Measurements from ENCODE around the gene MCUR1. TPM values are rescaled to one million over a fixed set of nuclear protein-coding genes. Genes with fewer than 3 reads are reported as not detected.

Gene MCUR1
- total and polyA plus RNA-seq, 10 of the 15 experiments (the other 5 are each of a cell fraction or from before 2014, with no cell fraction given) = 4.4 to 43.9 (median 18.3) TPM

- peak; percentile 88 for TF ChIP-seq ZBTB40 (IDR thresholded peaks at IDR 0.05; ENCODE audit: borderline replicate concordance)
Measured at GRCh38 chr6:13814938-13815575, 700 bp upstream of the MCUR1 start (continued).

GRCh38 chr6:13813621-13814175, 659 bp downstream of the MCUR1 start:
- BruUV-seq (replicated peaks) = no TSS peak
- H3K79me2 ChIP-seq (ENCODE audit: control insufficient read depth, insufficient read depth, low read length) = peaks cover 37% of the 10 kb centered on the region
- no peaks in the 10 kb centered on the region for H4K20me1 ChIP-seq (ENCODE audit: control insufficient read depth, insufficient read depth)
- FAIRE-seq (no peak), ATAC-seq (peak; percentile 68), DNase-seq (ENCODE audit: low read depth, low spot score) (no peak)
- peak overlapping the region; percentile 80 for H3K4me2 ChIP-seq (ENCODE audit: control insufficient read depth, insufficient read depth)
- SMC1A ChIA-PET (ENCODE audit: uncharacterized antibody, unreplicated experiment) = interaction anchor here (0.7 to 2.3 kb wide), 5 partner anchors 19 to 314 kb away, joined by 3 to 8 read pairs (median 3); partner anchors contain the start of gene NOL7
- CTCF ChIA-PET = interaction anchor here (0.5 to 5.0 kb wide), 6 partner anchors 18 to 335 kb away, joined by 3 to 39 read pairs (median 3); partner anchors contain the start of gene NOL7
- H3K27me3 ChIP-seq (replicated peaks in 1 of 2; ENCODE audit: control insufficient read depth in 2 of 2, insufficient read depth in 2 of 2, low read length in 1 of 2) = no peaks in the 10 kb centered on the region
- intact Hi-C loops (cut with micrococcal nuclease; ENCODE audit: unreplicated experiment) = loop anchor here (1.0 kb wide), 1 partner anchor 101 kb away; no protein-coding TSS in a partner anchor
- 1% methylated on average over 42 of the region's 56 CpGs for WGBS (ENCODE audit: insufficient coverage, insufficient replicate concordance, low lambda C conversion rate, missing lambda C conversion rate)
- RAD21 ChIA-PET (ENCODE audit: unreplicated experiment) = interaction anchor here (1.1 to 2.4 kb wide), 3 partner anchors 19 to 252 kb away, joined by 3 to 8 read pairs (median 4); no protein-coding TSS in a partner anchor
- peak overlapping the region; percentile 95 for H3K27ac ChIP-seq (ENCODE audit: control insufficient read depth, insufficient read depth)
- H3K9ac ChIP-seq (ENCODE audit: control insufficient read depth, insufficient read depth, low read length) = peak overlapping the region; percentile 78
- no peaks in the 10 kb centered on the region for H3K36me3 ChIP-seq (ENCODE audit: control insufficient read depth in 2 of 2, insufficient read depth in 2 of 2, low read length in 1 of 2)
- peaks cover 6% of the 10 kb centered on the region for H3K4me1 ChIP-seq (ENCODE audit: control insufficient read depth, insufficient read depth, low read length)
- H3K9me3 ChIP-seq (replicated peaks; ENCODE audit: control insufficient read depth, insufficient read depth, low read length) = no peaks in the 10 kb centered on the region; the same call in 2 of the 3 replicates
- in situ Hi-C loops (cut with MboI) = no loop called here
- POLR2A ChIA-PET = interaction anchor here (1.2 kb wide), 1 partner anchor 105 kb away, joined by 3 read pairs; no protein-coding TSS in a partner anchor
- peak overlapping the region; percentile 74 for H3K4me3 ChIP-seq
- H2AFZ ChIP-seq (ENCODE audit: control insufficient read depth, low read depth, low read length) = peak overlapping the region; percentile 81
- 0 out of 3 replicates have a peak, but pooled peaks of 1 of the 2 experiments have one; percentile 17 for TF ChIP-seq EGR1 (IDR thresholded peaks at IDR 0.05; ENCODE audit: borderline replicate concordance in 1 of 2, low read depth in 2 of 2, low read length in 2 of 2)
- TF ChIP-seq YBX1 (IDR thresholded peaks at IDR 0.05) = no peak
- no peak for TF ChIP-seq ZBED1 (IDR thresholded peaks at IDR 0.05; ENCODE audit: borderline replicate concordance)
- no peak for TF ChIP-seq SPI1 (IDR thresholded peaks at IDR 0.05; ENCODE audit: borderline replicate concordance, insufficient read depth, low read depth, low read length)
- TF ChIP-seq RAD21 (IDR thresholded peaks at IDR 0.05; ENCODE audit: insufficient read depth, low read depth, low read length) = no peak
- TF ChIP-seq MTA3 (IDR thresholded peaks at IDR 0.05; ENCODE audit: borderline replicate concordance, low read length) = no peak
- TF ChIP-seq ZNF384 (IDR thresholded peaks at IDR 0.05; ENCODE audit: borderline replicate concordance, low read depth, low read length) = no peak
- TF ChIP-seq TCF3 (IDR thresholded peaks at IDR 0.05; ENCODE audit: borderline replicate concordance, insufficient read depth, low read depth, low read length) = no peak
- no peak for TF ChIP-seq EP300 (IDR thresholded peaks at IDR 0.05; ENCODE audit: borderline replicate concordance in 1 of 2, control insufficient read depth in 1 of 2, low read depth in 2 of 2, low read length in 2 of 2)
- no peak for TF ChIP-seq SIX5 (IDR thresholded peaks at IDR 0.05; ENCODE audit: low read depth, low read length, severe bottlenecking)
- TF ChIP-seq IKZF2 (IDR thresholded peaks at IDR 0.05) = peak in 1 of 2 experiments; percentile 34; a peak in 1 of 4 replicates
- TF ChIP-seq CREB1 (IDR thresholded peaks at IDR 0.05; ENCODE audit: low read depth) = no peak
- TF ChIP-seq SUPT20H (IDR thresholded peaks at IDR 0.05; ENCODE audit: borderline replicate concordance, control insufficient read depth, low read depth, low read length) = no peak

All from GM12878 (cell line).